HG03103 (cell line): ENCODE results near the gene NUF2.
"Not testable (repeated sequence)": the region's sequence is repeated elsewhere in the genome, so short reads cannot be mapped to it uniquely, and the experiment has no call there.

Experiments
- ATAC-seq: cut with Tn5 transposase; IDR thresholded peaks from one replicate; pipeline ENCODE4 v1.9.1; 2021; ENCODE audit warnings: low read depth; ENCODE audit not compliant: unreplicated experiment

The NUF2 gene

GRCh38 chr1:163321311-163322305 lies at the start of gene NUF2:
Gene NUF2, plus strand, starts transcription at chr1:163321954. Its CDS starts 4,098 bp downstream, at chr1:163326052.
- ATAC-seq, result peak; percentile 95

- ATAC-seq, result no peak
Observed at GRCh38 chr1:163273766-163274441, 47.9 kb upstream of the NUF2 start.

- ATAC-seq, result no peak
Observed at GRCh38 chr1:163275222-163275621, 46.5 kb upstream of the NUF2 start.

- no peak for ATAC-seq
Observed at GRCh38 chr1:163278602-163279001, 43.2 kb upstream of the NUF2 start.

- ATAC-seq, result not testable (repeated sequence)
Observed at GRCh38 chr1:163284867-163285266, 36.9 kb upstream of the NUF2 start.

GRCh38 chr1:163290025-163290640 lies 31.6 kb upstream of the NUF2 start:
- ATAC-seq, result no peak

- ATAC-seq, result no peak
Observed at GRCh38 chr1:163291461-163291860, 30.3 kb upstream of the NUF2 start.

- ATAC-seq, result not testable (repeated sequence)
Observed at GRCh38 chr1:163292153-163292552, 29.6 kb upstream of the NUF2 start.

GRCh38 chr1:163293497-163293896 lies 28.3 kb upstream of the NUF2 start:
- not testable (repeated sequence) for ATAC-seq

- ATAC-seq, result no peak
Observed at GRCh38 chr1:163295949-163296348, 25.8 kb upstream of the NUF2 start.

GRCh38 chr1:163296504-163297263 lies 25.1 kb upstream of the NUF2 start:
- no peak for ATAC-seq

- ATAC-seq, result no peak
Observed at GRCh38 chr1:163298365-163298764, 23.4 kb upstream of the NUF2 start.

- ATAC-seq, result no peak
Observed at GRCh38 chr1:163300568-163300967, 21.2 kb upstream of the NUF2 start.

- ATAC-seq, result no peak
Observed at GRCh38 chr1:163303561-163303960, 18.2 kb upstream of the NUF2 start.

- ATAC-seq, result no peak
Observed at GRCh38 chr1:163305441-163305840, 16.3 kb upstream of the NUF2 start.

GRCh38 chr1:163307479-163308171 lies 14.1 kb upstream of the NUF2 start:
- no peak for ATAC-seq

- ATAC-seq, result no peak
Observed at GRCh38 chr1:163308811-163309210, 12.9 kb upstream of the NUF2 start.

GRCh38 chr1:163315773-163316374 lies 5.9 kb upstream of the NUF2 start:
- ATAC-seq, result no peak

GRCh38 chr1:163320891-163321290 lies 863 bp upstream of the NUF2 start:
- ATAC-seq, result no peak
